ENCODE measurements around the gene RFC3.
"Not testable (repeated sequence)": the region's sequence is repeated elsewhere in the genome, so short reads cannot be mapped to it uniquely, and the experiment has no call there.

- not testable (repeated sequence) for TF ChIP-seq EZH2, CTCF, EZH2phosphoT487 (IDR thresholded peaks at IDR 0.05)
These were observed 5.1 kb upstream of the RFC3 start for GRCh38 chr13:33812829-33813228.

All from neural progenitor cell (in vitro differentiated cells).